GM19372 (cell line): Measurements from ENCODE around the gene TSPAN7.

Experiments
- ATAC-seq: cut with Tn5 transposase; IDR thresholded peaks from one replicate; pipeline ENCODE4 v1.9.1; 2021; ENCODE audit warnings: mild to moderate bottlenecking, low read depth, moderate library complexity; ENCODE audit not compliant: unreplicated experiment

The TSPAN7 gene

GRCh38 chrX:38675856-38676255 lies 114.5 kb downstream of the TSPAN7 start:
- ATAC-seq = no peak

GRCh38 chrX:38678183-38678582 lies 116.8 kb downstream of the TSPAN7 start:
- ATAC-seq = no peak

DNA sequence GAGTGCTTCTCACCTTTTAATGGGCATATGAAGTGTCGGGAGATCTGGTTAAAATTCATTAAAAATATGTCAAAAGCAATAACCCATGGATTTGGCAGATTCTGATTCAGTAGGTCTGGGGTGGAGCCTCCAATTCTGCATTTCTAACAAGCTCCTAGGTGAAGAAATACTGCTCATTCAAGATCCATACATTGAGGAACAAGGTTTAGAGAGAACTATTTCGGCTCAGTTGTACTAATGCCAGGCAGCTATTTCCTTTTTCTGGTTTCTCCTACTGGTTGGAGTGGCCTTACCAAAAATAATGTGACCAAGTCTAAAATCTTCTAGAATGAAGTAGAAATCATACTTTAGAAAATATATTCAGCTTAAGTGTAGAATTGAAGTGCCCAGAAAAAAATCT lies 117.5 kb downstream of the TSPAN7 start:
- no peak for ATAC-seq

DNA sequence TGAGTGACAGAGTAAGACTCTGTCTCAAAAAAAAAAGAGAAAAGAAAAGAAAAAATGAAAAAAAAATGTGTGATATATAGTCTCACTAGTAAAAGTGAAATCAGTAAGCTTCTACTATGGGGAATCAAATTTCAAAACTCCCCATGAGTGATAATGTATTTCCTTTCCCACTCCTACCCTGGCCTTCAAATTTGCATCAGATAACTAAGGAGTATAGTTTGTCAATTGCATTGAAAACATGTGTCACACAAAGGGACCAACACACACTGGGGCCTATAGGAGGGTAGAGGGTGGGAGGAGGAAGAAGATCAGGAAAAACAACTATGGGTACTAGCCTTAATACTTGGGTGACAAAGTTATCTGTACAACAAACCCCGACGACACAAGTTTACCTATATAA lies 118.4 kb downstream of the TSPAN7 start:
- ATAC-seq = no peak

- ATAC-seq = no peak
Measured at GRCh38 chrX:38682095-38682494, 120.8 kb downstream of the TSPAN7 start.

- no peak for ATAC-seq
Measured at GRCh38 chrX:38692961-38693360, 131.6 kb downstream of the TSPAN7 start.

GRCh38 chrX:38694394-38694793 lies 133.1 kb downstream of the TSPAN7 start:
- no peak for ATAC-seq

DNA sequence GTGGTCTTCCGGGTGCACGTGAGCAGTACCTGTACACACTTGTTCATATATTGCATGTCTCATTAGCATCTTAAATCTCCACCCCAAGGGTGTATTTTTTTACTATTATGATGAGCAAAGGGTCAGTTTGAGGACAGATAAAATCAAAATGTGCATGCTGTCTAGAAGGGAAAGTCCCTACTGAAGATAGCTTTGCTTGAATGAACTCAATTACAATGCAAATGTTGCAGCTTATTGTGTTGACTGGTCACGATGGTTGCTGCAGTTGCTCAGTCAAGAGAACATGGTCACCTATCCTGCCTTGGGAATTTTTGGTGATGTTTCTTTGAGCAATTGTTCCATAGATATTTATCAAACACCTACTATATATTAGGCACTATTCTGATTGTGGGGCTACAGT lies 136.1 kb downstream of the TSPAN7 start:
- no peak for ATAC-seq

GRCh38 chrX:38699121-38699520 lies 137.8 kb downstream of the TSPAN7 start:
- ATAC-seq = no peak

DNA sequence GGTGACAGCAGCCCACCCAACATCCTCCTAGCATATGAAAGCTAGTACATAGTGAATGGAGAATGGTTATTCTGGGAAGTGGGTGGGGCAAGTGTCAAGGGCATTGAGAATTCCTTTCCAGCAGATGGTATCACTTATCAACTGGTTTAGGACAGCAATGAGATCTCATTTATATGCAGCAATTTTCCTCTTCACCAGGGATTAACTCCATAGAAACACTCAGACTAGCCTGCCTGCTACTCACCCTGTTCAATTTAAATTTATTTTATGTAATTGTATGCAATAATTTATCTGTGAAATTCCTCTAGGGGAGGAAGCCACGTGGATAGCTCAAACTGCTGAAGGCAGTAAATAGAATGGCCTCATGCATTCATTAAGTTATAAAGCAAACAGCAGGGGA lies 138.4 kb downstream of the TSPAN7 start:
- no peak for ATAC-seq

- ATAC-seq = no peak
Measured at GRCh38 chrX:38701073-38701472, 139.7 kb downstream of the TSPAN7 start.

- no peak for ATAC-seq
Measured at GRCh38 chrX:38704146-38704882, 143.0 kb downstream of the TSPAN7 start.

- ATAC-seq = no peak
Measured at GRCh38 chrX:38717871-38718270, 156.5 kb downstream of the TSPAN7 start.

- ATAC-seq = no peak
Measured at GRCh38 chrX:38718311-38718710, 157.0 kb downstream of the TSPAN7 start.

DNA sequence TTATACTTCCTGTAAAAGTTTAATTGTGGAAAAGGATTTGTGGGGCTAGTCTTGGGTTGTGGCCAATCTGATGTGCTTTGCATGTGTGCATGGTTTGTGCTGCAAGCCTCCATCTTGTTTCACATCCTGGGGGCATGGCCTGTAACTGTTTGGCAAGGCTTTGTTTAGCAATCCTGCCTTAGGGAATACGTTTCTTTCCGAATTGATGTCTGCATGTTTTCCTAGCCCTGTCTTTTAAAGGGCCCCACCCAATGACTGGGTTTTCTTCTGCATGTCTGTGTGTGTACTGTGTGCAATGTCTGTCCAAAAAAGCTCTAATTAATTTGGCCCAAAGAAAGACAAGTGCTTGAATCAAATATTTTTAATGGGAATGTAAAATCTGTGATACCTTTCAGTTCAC lies 165.3 kb downstream of the TSPAN7 start:
- ATAC-seq = no peak

DNA sequence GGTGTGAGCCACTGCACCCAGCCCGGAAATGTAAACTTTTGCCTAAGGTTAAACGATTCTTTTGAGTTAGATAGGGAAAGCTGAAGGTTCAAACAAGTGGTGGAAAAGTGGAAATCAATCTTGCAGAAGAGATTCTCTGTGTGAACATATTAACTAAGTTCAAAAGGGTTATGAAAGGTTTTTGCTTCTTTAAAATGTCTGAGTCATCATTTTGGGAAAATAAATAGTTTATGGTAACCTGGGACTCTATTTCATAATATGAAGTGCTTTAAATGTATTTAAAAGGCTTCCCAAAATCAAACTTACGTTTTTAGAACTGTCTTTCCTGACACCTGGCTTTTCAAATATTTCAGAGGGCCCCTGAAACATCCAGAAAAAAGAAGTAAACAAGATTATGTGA lies 166.3 kb downstream of the TSPAN7 start:
- ATAC-seq = no peak

DNA sequence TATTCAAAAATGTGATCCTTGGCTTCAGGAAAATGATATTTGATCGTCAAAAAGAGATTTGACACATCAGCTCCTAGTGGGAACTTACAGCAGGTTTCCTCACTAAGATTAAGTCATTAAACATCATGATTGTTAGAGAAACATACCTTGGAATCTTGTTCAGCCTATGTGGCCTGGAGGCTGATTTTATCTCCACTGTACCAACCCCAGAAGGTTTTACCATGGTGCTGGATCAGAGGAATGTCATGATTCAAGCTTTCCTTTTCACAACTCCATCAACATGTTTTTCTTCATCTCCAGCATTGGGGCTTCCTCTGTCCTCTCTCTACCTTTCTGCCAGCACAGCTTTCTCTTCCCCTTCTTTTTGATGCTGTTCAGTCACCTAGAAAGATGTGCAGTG lies 171.5 kb downstream of the TSPAN7 start:
- no peak for ATAC-seq
